GM21360 (cell line): ENCODE data around the gene MAGEF1.
"Not testable (repeated sequence)": the region's sequence is repeated elsewhere in the genome, so short reads cannot be mapped to it uniquely, and the experiment has no call there.

Source experiments
- ATAC-seq: cut with Tn5 transposase; IDR thresholded peaks from one replicate; pipeline ENCODE4 v1.9.1; 2021; ENCODE audit warnings: mild to moderate bottlenecking, moderate library complexity; ENCODE audit not compliant: unreplicated experiment

Gene MAGEF1

DNA sequence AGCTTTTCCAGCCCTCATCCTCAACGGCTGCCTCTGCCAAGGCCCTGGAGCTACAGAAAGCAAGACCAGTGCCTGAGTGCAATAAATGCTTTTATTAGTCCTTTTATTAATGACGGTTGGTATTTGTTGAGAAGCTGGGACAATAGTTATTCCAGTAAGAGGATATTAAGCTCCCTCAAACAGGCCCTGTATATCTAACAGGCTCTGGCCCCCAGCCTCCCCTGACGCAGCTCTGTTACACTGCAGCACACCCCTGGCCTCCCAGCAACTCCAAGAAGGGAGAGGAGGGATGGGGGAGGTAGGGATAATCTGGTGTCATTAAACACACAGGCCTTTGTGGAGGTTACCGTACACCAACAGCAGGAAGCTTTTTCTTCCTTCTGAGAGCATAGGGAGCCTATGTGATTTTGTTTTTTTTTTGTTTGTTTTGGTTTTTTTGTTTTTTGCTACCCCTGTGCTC lies 30.8 kb upstream of the MAGEF1 start:
- no peak for ATAC-seq

DNA sequence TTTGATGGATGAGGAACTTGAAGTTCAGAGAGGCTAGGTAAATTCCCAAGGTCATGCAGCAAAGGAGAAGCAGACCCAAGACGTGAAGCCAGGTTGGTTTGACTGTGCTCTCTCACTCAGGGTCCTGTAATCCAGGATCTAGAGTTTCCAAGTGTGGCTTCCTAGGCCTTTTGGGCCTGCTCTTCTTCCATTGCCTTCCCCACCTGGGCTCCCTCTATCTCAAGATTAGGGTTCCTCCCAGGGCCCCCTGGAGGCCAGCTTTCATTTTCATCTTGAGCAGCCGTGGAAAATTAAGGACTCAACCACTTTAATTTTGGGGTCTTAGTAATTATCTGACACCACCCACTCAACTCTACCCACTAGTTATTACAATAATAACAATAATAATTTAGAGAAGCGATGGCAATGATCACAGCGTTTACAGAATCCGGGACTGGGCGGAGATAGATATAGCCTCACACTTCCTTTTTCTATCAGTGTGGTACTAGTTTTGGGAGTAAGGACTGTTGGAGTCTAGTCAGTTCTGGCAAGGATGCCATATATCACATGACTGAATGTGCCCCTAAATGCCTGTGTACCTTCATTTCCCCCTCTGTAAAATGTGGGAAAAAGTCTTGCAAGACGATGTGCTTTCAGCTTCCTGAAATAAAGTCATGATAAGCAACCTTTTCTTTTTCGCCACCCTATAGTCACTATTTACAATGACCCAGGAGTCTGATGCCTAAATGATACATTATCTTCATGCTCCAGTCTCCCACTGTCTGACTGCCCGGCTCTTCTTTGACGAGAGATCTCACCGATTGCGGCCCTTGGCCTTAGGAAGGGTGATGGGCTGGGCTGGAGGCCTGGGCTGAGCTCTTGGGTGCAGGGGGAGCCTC lies 30.2 kb upstream of the MAGEF1 start:
- no peak for ATAC-seq

DNA sequence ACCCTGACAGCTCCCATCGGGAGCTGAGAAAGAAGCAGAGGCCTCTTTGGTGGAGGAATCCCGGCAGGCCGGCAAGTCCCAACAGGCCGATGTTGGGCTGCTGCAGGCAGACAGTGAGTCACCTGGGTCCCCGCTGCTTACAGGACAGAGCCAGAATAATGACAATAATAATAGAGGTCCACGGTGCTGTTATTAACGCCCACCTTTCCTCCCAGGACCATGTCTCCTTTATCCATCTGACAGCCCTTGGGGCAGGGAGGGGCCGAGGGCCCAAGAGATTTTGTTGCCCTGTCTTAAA lies 29.3 kb upstream of the MAGEF1 start:
- ATAC-seq, result no peak

DNA sequence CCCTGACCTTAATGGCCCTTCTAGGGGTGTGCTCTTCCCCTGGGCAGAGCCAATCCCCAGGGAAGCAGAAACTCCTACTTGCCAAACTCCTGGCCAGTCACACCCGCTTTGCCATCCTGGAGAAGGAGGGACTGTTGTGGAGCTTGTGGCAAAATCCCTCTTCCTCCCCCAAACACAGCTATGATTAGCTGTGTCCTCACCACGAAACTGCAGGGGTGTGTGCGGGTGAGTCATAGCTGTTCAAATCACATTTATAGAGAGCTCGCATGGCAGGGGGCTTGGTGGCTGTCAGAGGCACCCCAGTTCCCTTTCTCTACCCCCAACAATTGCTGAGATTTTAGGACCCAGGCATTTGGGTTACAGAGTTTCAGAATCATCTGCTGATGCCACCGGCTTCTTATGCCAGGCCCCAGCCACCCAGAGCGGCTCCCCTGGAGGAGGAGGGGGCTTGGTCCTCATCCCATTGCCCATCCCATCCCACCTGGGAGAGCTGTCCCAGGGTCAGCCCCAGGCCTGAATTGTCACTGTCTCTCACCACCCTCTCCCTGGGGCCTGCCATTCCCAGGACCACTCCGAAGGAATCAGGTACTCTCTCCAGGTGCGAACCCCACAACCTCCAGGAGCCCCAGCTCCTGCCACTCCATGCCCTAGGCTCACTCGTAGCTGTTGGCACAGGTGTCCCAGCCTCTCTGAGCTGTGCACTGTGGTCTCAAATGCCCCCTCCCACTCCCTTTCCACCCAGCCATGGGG lies 28.8 kb upstream of the MAGEF1 start:
- ATAC-seq, result no peak

DNA sequence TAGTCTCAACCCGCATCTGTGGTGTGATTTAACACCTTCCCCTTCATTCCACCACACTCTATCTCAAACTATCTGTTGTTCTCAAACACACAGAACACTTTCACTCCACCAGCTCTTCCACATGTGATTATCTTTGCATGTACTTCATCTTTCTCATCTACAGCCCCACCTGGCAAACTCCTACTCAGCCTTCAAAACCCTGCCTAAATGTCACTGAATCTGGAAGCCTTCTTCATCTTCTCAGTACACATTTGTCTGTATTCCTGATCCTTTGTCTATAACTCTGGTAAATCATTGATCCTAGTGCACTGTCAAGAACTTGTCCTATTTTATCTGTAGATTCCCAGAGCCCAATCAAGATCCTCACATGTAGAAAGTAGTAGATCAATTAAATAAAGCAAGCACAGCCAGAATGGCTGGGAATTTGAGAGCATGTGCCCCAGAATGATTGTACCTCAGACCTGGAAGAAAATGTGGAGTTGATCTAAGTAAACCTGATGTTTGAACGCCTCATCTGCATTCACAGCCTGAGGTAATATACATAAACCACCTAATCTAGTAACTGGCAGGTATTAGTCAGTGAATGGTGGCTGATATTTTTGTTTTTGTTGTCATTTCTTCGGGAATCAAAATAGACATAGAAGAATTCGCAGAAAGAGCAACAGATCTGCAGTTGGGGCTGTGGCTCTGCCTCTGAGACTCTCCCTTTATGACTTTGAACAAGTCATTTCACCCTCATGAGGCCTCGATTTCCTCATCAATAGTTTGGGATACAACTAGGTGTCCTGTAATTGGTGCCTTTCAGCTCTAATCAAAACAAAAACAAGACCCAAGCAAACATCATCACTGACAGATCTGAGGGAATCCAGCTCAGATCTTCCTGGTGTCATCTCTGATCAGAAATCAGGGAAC lies 28.0 kb upstream of the MAGEF1 start:
- no peak for ATAC-seq

DNA sequence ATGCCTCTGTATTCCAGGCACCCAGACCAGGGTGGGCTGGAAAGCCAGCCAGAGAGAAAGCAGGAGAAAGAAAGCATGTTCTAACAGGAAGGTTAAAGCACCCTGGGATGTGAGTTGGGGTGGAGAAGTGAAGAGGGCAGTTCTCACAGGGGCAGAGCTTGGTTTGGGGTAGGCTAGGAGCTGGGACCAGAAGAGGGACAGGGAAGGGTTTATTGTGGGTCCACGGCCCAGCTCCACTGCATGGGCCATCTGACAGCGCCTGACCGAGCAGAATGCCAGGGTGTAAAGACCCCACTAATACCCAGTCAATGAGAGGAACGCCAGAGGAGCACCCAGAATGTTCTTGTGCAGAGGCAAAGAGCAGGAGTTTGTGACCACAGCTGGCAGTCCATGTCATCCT lies 27.1 kb upstream of the MAGEF1 start:
- no peak for ATAC-seq

DNA sequence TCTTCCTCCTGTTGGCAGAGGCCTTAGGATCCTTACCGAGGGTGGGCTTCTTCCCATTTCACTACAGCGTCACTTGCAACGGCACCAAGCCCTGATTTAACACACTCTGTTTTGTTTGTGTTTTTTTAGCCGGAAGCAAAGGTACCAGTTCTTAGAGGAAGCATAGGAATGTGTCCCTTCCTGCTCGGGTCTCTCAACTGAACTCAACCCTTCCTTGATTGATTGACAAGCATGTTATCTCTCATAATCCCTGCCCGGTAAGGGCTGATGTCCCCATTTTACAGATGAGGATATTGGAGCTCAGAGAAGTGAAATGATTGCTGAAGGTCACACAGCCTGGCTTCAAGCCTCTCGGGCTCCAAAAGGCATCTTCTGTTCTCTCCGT lies 26.6 kb upstream of the MAGEF1 start:
- no peak for ATAC-seq

DNA sequence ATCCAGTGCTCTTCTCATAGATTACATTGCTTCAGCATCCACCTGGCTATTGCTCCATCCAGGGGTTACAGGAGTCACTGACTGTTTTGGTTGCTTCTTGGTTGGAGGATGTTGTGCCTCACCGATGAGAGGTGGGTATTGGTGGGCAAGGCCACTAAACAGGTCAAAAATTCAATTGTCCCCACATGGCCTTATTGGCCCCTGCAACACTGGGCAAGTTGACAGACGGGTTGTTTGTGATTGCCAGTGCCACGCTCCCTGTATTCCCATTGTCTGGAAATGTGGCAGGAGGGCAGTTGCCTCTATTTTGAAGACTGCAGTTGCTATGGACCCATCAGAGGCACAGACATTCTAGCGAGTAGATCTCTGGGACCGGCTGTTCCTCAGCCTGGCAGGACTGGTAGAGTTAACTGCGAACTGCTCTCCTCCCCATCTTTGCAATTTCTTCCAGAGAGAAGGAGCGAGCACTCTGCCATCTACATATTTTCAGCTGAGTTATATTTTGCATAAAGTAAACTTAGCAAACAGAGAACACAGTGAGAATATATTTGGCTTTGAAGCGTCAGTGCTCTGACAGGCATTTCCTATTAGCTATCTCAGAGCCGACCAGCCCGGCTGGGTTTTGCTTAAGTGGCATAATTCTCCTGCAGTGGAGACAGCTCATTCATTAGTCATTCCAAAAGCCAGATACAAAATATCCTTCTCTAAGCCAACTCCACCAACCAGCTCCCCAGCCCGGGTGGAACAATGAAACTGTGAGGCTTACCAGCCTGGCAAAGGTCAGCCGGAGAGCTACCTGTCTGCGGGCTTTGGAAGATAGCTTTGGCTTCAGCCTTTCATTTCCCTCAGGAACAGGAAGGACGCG lies 26.0 kb upstream of the MAGEF1 start:
- no peak for ATAC-seq

DNA sequence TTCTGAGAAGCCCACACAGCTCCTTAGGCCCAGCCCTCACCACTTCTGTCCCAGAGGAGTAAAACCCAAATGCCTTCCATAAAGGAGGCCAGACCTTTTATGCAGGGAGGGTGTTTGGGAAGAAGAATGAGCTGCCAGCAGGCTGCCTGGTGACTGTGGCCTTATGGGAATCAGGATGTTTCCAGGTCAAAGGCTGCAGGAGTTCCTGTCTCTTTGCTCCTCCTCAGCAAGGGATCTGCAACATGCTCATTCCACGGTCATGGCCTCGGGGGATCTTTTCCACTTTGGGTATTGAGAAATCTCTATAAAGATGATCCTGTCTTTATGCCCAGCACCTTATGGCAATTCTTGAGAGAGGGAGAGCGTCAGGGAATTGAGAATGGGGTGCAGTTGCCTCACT lies 25.2 kb upstream of the MAGEF1 start:
- no peak for ATAC-seq

DNA sequence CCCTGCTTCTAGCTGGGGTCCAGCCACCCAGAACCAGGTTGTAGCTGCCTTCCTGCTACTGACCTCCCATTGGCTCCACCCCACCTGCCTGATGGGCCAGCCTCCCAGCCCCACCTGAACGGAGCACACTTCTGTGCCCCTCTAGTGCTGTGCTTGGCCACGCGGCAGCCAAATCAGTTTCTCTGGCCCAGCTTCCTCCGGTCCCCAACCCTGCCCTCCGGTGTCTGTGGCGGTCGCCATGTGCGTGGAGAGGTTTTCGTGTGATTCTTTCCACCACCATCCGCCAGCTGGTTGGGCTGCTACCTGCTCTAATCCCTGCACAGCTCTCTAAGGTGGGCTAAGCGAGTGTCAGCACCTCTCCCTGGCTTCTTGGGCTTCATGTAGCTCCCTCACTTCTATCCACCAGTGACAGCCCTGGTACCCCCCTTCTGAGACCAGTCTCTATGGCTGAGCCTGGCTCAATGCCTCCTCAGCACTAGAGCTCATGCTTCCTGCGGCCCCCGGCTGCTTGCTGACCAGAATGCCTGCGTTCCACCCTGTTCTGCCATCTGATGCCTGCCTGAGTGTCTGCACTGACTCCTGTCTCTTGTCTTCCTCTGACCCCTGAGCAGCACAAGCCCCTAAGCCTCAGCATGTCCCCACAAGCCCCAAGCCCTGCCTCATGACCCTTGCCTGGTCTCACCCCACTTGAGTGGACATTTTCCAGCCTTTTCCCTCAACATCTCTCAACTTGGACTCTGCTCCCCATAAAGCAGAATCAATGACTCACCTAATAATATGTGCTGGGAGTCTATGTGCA lies 23.2 kb upstream of the MAGEF1 start:
- no peak for ATAC-seq

DNA sequence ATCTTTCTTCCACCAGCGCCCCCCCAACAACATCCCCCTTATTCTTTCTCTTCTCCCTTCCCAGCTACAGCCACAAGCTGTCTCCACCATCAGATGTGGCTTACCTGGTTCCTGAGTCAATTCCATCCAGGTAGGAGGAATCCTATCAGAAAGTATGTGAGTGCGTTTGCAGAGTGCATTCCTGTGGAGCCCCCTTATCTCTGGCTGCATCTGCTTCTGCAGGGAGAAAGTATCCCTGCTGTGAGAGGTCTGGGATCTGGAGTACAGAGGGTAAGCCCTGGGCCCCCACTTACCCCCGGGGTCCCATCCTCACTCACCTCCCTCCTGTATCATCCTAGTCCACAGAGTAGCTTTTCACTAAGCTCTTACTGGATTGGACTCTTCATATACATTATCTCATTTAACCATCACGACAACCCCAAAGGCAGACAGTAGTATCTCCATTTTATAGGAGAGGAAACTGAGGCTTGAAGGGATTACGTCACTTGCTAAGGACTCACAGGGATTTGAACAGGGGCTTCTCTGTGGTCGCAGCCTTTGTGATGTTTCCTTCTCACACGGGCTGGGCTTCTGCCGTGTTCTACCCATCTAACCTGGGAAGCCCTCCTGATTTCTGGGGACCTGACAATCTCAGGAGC lies 22.2 kb upstream of the MAGEF1 start:
- ATAC-seq, result no peak

DNA sequence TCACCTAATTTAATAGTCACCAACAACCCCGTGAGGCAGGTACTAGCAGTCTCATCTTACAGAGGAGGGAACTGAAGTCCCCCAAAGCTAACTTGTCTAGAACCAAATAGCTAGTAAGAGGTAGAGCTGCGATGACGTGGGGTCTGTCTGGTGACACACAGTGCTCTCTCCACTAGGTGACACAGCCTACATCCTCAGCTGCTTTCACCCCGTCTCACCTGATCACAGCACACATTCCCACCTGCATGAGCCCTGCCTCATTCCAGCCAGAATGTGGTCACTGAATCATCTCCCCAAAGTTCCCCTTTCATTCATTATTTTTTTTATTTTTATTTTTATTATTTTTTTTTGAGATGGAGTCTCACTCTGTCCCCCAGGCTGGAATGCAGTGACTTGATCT lies 21.3 kb upstream of the MAGEF1 start:
- no peak for ATAC-seq

DNA sequence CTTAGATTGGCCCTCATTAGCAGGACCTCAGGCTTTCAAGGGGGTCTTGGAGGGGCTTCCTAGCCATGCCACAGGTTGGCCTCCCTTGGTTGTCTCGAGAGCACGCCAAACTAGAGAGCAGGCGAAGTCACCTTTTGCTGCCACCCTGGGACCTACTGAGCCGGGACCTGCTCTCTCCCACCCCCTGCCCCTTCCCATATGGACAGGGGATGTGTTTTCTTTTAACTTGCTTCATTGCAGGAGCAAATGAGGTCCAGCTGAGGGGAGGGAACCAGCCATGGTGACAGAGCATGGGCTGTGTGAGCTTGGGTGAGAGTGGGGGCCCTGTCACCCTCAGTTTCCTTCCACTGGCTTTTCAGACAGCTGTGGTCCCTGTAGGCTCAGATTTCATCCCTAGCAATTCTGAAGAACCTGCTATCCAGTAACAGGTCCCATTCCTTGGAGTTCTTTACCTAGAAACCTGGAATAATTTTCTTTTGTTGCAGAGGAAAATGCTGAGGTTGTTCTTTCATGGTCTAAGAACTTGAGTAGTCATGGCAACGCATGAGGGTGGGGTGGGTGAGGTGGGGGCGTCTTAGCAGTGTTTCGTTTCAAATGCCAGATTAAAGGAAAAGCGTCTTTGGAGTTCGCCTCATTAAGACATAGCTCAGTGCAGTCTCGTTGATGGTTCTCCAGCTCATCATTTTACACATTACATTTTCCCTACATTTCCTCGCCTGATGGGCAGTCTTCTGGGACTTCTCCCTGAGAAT lies 20.1 kb upstream of the MAGEF1 start:
- ATAC-seq, result no peak

DNA sequence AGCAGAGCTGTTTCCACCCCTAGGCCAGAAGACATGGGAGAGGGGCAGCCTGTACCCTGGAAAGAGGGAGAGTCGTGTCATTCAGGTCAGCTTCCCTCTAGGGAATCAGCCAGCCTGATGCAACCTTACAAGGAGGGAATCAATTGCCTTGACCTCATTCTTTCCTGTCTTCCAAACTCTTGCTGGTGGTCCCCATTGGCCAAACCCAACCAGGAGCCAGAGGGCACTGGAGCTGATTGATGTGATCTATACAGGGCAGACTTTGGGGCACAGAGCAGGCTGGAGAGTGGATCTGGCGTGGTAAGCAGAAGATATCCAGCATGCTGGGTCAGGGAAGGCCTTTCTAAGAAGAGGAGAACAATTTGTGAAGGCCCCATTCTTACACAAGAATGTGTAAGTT lies 19.1 kb upstream of the MAGEF1 start:
- ATAC-seq, result no peak

DNA sequence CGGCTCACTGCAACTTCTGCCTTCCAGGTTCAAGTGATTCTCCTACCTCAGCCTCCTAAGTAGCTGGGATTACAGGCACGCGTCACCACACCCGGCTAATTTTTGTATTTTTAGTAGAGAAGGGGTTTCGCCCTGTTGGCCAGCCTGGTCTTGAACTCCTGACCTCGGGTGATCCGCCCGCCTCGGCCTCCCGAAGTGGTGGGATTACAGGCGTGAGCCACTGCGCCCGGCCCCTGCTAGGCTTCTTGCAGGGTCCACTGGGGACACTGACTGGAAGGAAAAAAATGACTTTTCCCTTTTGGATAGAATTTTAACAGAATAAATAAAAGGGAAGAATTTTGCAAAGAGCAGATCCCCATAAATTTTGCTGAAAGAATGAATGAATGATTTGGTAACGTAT lies 17.3 kb upstream of the MAGEF1 start:
- ATAC-seq, result not testable (repeated sequence)

DNA sequence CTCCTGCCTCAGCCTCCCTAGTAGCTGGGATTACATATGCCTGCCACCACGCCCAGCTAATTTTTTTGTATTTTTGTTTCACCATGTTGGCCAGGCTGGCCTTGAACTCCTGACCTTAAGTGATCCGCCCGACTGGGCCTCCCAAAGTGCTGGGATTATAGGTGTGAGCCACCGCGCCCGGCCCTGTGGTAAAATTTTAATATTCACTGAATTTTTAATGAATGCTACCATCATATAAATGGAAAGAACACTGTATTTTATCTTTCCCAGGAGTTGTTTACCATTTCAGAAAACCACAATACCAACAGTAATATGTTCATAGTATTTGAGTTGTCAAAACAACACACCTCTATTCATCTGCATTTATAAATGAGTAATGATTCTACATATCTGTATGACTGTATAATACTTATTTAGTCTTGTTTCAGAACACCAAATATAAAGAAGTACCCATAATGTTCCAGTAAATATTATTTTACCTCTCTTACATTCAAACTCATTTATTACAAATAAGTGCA lies 16.2 kb upstream of the MAGEF1 start:
- ATAC-seq, result no peak

DNA sequence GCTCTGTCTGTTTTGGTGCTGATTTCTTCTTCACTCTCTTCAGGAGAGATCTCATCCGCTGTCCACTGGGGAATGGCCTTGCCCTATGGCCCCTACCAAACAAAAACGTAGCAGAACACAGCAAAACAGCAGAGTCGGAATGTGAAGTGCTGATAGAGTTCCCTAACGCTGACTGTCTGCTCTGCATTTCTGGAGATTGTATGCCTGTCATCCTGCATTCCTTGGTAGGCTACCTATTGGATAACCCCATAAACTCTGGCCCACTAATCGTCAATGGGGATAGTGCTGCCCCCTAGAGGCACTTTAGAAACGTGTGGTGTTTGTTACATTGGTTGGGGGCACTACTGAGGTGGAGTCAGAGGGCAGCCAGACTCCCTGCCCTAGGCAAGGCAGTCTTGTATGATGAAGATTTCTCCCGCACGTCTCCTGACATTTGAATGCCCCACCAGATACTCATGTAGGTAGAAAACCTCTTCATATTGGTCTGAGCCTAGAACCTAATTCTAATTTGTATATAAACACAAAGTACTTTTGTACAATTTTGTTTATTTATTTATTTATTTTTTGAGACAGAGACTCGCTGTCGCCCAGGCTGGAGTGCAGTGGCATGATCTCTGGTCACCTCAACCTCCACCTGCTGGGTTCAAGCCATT lies 15.6 kb upstream of the MAGEF1 start:
- ATAC-seq, result no peak

DNA sequence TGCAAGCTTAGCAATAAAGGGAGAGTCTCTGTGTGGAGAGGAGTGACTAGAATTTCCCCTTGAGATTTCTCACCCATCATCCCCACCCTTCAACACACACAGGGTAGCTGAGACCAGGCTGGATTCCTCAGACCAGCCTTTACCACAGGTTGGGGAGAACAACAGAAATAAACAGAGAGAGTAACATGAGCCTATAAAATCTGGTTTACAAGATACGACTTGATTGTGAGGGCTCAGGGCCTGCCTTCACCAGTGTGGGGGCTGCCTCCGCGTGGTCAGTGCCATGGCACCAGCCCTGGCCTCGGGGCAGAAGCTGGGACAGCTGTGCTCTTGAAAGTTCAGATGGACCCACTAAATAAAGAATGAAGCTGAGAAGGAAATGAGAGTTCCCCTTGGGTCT lies 14.6 kb upstream of the MAGEF1 start:
- no peak for ATAC-seq
